Kidney glomerular epithelial cell (primary cell): ENCODE measurements around the gene XPC.

Source experiments
- DNase-seq: peaks from one replicate; lab custom pipeline; 2025; lab: John Stamatoyannopoulos, UW

XPC gene

DNA sequence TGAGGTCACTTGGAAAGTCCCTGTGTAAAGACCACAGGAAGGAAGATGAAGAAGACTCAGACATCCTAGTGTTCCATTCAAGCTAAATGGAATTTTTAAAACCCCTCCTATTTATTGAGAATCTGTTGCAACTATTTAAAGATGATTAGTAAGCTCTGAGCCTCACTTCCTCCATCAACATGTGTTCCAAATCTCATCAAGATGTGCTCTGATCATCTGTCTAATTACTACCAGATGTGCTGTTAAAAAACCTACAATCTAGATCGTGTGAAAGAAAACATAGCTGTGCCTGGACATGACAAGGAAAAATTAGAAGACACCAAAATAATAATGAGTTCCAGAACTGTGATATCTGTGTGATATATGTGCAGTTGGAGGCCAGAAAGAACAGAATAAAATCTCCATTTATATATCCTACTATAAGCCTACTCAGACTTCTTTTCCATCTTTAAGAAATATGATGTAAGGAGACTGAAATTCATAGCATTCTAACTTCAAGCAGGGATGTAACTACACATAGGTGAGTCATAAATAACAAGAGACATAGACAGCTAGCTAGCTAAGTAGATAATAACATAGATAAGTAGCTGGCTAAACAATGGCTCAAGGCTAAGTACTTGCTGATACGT, 7.8 kb downstream of the XPC start:
- DNase-seq = peak; percentile 17

- no peak for DNase-seq
These were observed 8.5 kb downstream of the XPC start for GRCh38 chr3:14169871-14170270.

- no peak for DNase-seq
These were observed 9.0 kb downstream of the XPC start for GRCh38 chr3:14169435-14169834.

DNA sequence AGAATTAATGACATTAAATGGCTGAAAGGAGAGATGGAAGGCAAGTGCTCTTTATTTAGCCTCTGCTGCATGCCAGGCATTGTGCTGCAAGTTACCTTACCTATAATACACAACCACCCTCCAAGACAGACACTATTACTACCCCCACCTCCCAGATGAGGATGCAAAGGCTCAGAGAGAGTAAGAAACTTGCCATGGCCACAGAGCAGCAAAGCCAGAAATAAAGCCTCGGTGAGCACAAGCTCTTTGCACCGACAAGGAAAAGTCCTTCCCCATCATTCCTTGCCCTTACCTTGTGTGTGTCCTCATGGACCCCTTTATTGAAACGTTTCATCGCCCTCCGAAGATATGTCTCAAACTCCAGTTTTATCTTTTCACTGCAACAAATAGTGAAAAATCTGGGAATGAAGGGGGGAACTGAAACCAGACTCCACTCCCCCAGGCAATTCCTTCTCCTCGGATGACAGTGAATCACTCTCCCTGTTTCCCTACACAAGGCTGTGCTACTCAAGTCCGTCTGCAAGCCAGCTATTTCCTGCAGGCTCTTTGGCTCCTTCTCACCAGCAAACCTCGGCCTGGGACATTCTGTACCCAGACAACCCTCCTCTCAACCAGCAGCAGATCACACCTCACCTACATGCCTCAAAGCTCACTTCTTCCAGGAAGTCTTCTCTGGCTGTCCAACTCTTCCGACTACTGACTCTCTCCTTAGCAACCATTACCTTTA, 11.4 kb downstream of the XPC start:
- no peak for DNase-seq

GRCh38 chr3:14162178-14162577, 16.2 kb downstream of the XPC start:
- no peak for DNase-seq

DNA sequence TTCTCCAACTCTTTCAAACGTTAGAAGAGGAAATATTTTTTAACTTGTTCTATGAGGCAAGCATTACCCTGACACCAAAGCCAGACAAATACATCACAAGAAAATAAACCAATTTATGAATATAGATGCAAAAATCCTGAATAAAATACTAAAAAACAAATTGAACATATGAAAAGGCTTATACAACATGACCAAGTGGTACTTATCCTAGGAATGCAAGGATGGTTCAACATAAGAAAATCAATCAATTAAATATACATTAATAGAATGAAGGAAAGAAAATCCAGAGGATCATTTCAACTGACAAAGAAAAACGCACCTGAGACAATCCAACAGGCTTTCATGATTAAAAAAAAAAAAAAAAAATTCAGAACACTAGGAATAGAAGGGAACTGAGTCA, 17.1 kb downstream of the XPC start:
- no peak for DNase-seq

GRCh38 chr3:14159426-14159825, 19.0 kb downstream of the XPC start:
- no peak for DNase-seq

DNA sequence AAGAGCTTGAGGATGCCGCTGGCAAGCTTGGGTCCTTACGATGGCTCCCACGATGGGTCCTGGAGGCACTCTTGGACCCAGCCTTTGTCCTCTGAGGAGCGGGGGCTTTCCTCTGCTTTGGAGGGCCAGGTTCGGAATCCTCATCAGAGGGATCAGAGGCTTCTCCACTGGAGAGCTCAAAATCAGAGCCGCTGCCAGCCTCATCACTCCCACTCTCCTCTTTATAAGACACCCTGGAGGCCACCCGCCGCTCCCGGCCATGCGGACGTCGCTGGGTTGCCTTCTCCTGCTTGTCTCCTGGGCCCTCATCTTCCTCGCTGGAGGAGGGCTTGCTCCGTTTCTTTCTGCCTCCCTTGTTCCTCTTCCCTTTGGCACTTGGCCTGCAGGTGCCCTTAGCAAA, 20.0 kb downstream of the XPC start:
- no peak for DNase-seq

- DNase-seq = no peak
These were observed 20.4 kb downstream of the XPC start for GRCh38 chr3:14157951-14158350.

DNA sequence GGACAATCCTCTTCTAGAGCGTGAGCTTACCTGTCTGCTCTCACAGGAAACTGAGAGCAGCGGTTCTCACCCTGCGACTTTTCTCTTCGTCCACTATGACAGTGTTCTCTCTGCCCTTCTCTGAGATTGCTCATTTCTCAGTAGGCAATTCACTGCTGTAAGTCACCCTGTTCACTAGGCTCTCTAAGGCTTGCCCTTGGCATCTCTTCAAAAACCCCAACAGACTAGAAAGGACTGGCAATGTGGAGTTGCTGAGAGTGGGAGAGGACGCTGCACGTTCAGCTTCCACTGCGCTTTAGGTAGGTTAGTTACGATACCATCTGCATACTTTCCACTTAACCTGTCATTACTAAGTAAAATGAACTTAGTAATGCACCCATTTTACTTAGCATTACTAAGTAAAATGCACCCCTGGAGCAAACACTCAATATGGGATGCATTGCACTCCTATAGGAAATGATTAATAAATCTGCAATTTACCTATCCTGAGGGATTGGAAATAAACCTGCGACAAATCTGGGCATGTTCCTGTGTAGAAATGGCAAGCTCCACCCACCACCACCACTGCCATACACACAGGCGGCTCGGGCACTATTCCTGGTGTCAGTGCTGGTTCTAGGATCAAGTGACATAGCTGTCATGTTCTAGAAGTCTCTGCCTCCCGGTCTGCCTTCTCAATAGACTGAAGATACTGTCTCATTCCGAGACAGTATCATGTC, 21.4 kb downstream of the XPC start:
- no peak for DNase-seq

DNA sequence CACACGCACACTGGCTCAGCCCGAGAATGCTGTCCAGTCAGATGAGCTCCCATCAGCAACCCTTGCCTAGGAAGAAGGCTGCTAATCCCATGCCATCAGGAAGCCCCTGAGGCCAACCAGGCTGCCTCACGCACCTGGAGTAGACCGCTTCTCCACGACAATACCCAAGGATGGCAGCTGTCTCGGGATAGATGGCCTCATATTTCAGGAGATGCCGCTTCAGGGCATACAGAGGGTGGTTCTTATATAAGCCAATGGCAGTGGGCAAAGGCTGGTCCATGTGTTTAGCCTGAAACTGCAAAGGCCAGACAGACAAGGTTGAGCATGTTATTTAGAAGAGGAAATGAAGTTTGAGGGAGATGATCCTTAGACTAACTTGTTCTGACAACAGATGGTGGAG, 22.2 kb downstream of the XPC start:
- no peak for DNase-seq

DNA sequence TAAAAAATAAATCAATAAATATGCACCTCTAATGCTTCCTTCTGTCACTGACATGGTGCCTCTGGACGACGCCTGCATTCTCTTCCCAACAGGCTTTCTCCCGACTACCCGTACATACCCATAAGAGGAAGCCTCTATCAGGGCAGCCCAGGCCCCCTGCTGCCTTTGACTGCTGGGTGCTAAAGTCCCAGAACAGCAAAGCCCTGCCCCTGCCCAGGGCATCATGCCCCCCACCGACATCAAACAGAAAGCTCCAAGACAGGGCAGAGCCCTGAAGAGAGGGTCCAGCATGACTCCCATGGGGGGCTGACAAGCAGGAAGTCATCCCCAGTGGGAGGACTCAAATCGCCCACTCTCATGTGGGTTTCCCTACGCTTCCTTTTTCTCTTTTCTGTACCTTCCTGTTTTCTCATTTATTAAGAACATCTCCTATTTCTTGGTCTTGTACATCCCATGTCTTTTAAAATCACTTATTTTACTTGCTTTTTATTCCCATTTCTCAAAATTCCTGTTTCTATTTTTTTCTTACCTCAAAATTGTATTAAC, 23.4 kb downstream of the XPC start:
- DNase-seq = no peak

DNA sequence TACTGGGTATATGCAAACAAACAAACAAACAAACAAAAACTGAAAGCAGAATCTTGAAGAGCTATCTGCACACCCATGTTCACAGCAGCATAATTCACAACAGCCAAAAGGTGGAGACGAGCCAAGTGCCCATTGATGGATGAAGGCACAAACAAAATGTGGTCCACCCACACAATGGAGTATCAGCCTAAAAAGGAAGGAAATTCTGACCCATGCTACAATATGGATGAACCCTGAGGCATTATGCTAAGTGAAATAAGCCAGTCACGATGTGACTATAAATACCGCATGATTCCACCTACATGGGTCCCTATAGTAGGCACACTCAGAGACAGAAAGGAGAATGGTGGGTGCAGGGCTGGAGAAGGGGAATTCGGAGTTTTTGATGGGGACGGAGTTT, 24.1 kb downstream of the XPC start:
- DNase-seq = no peak

- no peak for DNase-seq
These were observed 24.7 kb downstream of the XPC start for GRCh38 chr3:14153663-14154062.

DNA sequence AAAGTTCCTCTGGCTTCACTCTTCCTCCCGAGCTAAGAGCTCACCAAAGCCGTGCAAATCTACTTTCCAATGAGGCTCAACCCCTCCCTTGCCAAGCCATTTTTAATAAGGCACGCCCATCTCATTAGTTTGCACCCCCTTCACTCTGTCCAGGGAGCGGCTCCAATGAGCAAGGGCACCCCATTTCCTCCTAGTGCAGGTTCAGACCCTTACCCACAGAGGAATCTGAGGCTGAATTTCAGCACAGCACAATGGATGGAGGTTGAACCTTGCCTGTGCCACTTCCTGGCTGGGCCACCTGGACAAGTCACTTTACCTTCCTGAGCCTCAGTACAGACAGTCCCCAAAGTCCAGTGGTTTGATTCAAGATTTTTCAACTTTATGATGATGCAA, 25.4 kb downstream of the XPC start:
- DNase-seq = no peak

- DNase-seq = no peak
These were observed 26.0 kb downstream of the XPC start for GRCh38 chr3:14152233-14152962.

DNA sequence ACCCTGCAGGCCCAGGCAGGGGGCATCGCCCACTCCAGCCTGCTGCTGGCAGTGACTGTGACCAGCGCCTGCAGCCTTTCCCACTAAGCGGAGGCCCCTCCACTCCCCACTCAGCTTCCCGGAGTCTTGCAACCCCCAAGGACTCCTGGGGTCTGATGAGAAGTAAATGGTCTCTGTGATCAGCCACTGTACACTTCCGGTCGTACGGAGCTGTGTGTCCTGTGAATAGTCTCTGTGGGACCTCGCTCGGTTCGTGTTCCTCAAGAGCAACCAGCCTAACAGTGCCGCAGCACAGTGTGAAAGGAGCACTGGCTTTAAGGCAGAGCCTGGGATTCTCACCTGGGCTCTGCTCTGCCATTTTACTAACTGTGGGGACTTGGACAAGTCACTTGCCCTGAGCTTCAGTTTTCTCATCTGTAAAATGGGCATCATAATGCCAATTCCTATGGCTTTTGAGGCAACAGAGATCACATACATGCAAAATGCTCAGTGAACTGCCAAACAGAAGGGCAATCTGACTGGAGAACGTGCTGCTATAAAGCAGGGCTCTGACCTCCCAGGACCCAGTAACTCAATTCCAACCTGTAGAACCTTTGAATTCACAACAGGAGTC, 26.8 kb downstream of the XPC start:
- no peak for DNase-seq

DNA sequence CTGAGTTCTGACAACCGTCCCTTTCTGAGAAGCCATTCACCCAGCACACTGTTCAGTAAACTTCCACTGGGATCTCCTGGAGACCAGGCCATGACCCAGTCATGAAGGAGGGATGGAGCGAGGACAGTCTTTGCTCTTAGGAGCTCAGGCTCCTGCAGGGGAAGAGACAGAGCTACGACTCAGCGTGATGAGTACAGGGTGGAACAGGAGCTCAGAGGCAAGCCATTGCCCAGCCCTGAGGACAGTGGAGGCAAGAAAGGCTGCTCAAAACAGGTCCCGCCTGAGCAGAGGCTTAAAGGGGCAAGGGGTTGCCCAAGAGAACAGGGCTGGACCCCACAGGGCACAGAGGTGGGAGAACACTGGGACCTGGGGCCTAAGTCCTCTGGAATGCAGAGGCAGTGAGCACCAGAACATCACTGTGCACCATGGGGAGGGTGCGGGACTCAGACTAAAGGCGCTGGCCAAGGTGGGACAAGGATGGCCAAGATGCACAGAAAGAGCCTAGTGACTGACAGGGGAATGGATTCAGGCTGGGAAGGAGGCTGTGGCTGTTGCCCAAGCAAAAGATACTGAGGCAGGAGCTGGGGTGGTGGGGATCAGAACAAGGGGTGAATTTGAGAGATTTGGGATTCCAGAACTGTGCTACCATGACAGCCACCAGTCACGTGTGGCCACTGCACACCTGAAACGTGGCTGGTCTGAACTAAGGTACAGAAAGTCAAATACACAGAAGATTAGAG, 27.7 kb downstream of the XPC start:
- no peak for DNase-seq

DNA sequence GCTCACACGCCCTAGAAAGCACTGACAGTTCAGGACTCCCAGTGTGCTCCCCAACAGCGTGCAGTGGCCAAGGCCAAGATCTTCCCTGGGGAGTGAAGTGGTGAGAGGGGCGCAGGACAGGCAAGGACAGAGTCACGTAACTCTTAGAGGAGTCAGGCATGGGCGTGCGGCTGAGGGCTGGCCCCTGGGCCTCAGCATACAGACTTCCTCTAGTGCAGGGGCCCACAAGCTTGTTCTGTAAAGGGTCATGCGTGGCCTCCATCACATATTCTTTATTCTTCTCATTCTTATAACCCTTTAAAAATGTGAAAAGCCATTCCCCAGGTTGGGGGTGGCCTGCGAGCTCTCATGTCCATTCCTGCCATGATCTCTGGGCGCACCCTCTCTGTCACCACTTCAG, 28.3 kb downstream of the XPC start:
- no peak for DNase-seq

- DNase-seq = no peak
These were observed 30.1 kb downstream of the XPC start for GRCh38 chr3:14148041-14148985.
